Activated CD8-positive, alpha-beta memory T cell treated with anti-CD3 and anti-CD28 coated beads, Interleukin-2, amount 50 U/mL, for 1 hour (primary cell): Measurements from ENCODE around the gene ELMO1.

ENCODE experiments used
- DNase-seq: peaks from one replicate; pipeline ENCODE4 v3.0.0-alpha.2; 2020; ENCODE audit errors: extremely low read depth

ELMO1 gene

DNA sequence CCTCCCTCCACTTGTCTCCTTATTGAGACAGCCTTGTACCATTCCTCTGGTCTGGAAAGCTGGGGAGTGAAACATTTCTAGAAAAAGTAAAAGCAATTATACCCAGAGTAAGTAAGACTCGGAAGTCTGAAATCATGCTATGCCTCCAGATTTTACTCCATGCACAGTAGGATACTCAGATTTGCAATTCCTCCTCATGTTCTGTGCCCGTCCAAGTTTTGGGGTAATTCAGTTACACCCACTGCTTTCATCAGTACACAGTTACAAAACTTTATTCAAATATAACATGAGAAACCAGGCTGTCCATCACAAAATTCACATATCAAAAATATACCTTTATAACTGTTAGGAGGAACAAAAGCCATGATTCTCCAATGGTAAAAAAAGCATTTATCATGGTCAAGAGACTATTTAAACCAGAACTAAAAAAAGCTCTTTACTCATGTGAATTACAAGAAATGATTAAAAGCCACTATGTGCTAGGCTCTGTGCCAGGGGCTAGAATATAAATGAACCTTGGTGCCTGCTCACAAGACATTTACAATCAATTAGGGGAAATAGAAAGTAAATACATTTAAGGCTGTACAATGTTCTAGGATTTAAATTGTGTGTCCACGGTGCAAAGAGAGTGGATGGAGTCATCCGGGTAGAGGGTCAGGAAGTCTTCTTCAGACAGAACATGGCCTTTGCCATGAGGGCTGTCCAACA, 320.2 kb downstream of the ELMO1 start:
- DNase-seq, result no peak

DNA sequence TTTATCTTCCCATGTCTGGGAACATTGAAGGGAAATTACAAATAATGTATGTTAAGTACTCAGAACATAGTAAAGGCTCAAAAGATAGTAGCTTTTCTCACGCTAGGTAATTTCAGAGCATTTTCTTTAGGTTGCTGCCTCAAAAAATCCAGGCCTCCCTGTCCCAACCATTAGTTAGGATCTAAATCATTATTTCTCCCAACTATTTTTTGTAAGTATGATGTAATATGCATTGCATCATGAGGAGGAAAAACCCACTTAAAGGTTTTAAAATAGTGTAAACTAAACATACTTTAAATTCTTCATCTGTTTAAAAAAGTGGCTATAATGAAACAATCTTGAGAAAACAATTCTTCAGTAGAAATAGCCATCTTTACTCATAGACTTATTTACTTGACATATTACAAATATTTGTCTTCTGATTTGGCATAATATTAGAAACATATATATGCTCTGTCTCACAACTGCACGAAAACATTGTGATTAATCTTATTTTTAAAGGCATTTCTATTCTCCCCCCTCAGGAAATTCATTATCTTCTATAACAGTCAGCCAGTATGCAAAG, 329.3 kb downstream of the ELMO1 start:
- DNase-seq, result no peak

DNA sequence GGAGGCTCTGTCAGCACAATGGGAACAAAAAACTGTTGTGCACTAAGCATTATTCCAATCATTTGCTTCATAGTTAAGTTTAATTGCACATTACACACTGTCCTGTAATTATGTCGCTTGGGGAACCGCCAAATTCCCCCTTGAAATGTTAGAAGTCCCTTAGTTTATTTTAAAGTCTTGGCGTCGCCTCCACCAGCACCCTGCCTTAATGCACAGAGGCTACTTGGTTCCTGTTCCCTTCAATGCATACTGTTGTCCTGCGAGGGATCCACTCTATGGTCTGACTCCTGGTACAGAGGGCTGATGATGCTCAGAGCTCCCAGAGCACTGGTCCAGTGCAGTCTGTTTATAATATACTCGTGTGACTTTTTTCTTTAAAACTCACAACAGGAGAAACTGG, 330.7 kb downstream of the ELMO1 start:
- no peak for DNase-seq

DNA sequence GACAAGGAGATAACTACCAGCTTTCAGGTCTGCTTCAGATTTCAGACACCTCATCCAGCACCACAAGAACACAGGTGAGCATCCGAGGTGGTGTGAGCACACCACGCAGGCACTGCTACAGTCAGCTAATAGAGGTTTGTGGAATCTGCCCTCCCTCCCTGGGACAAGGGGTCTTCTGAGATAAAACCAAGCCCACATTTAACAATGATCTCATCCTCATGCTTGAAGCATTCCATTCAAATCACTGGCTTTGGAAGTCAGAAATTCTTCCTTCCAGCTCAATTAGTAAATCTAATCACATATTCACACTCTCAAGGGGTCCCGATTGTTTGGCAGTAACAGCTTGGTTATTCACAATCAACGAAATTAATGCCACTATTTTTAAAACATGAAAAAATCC, 331.4 kb downstream of the ELMO1 start:
- no peak for DNase-seq

DNA sequence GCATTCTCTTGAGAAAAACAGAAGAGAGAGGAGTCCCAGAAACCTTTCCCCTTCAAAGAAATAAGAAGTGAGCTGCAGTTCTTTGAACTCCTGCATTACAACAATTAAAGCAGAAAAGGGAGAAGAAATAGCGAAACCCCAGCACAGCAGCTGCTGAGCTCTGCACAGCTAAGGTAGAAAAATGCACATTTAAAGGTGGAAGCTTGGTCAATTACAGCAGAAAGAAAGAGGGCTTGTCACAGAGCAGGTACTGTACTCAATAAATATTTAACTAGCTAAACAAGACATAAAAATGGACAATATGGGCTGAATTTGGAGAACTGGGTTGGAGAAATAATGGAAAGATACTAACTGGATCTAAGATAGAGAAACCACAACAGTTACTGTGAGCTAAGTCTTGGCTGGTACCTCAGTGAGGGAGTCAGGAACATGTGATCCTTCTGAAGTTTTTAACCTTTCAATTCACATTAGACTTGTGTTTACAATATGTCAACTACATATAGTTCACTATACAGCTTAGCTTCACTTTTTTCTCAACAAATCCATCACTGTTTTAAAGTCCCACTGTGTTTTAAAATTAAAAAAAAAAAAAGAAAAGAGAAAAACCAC, 332.5 kb downstream of the ELMO1 start:
- DNase-seq, result no peak

DNA sequence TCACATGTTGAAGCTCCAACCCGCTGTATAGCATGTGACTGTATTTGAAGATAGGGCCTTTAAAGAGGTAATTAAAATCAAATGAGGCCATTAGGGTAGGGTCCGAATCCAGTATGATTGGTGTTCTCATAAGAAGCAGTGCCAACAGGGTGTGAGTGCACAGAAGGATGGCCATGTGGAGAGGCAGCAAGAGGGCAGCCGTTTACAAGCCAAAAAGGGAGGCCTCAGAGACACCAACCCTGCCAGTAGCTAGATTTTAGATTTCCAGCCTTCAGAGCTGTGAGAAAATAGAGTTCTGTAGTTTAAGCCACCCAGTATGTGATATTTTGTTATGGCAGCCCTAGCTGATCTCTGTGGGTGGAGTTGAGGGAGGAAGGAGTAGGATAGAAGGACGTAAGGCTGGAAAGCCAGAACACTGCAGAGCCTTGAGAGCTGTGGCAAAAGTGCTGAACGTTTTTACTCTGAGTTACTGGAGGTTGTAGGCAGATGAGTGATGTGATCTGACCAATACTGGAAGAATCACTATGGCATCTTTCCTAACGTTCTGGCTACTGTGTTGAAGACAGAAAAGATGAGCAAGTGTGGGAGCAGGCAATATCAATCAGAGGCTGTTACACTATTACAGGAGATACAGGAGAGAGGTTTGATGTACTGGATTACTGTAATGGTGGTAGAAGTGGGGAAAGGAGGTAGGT, 334.9 kb downstream of the ELMO1 start:
- DNase-seq, result no peak

DNA sequence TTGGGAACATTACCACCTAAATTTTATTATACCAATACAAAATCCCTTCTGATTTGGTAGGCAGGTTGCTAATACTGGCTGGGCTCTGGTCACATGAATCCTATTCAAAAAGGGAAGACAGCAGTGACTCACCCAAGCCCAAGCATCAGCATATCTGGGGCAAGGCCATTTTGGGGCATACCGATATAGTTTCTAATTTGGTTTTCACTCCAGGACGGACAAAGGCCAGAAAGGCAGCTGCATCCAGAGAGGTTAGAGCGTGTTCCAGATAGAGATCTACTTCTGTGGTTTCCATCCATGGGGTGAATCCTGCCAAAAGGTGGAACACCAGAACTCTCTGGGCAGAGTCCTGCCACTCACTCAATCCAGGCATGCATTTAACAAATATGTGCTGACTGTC, 335.8 kb downstream of the ELMO1 start:
- DNase-seq, result no peak

DNA sequence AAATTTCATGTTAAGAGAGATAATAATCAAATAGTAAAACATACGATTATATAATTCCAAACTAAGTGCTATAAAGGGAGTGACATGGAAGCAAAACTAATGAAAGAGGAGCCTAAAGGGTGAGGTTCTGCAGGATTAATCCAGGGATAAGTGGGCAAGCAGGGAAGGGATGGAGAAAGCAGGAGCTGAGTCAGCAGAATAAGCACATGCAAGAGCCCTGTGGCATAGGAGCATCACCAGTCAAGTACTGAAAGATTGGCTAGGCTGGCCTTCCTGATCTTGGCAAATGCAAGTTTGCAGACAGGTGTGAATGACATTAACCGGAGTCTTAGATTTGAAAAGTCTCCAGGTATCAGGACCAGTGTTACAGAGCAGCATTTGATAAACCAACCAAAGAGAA, 336.4 kb downstream of the ELMO1 start:
- DNase-seq, result no peak

DNA sequence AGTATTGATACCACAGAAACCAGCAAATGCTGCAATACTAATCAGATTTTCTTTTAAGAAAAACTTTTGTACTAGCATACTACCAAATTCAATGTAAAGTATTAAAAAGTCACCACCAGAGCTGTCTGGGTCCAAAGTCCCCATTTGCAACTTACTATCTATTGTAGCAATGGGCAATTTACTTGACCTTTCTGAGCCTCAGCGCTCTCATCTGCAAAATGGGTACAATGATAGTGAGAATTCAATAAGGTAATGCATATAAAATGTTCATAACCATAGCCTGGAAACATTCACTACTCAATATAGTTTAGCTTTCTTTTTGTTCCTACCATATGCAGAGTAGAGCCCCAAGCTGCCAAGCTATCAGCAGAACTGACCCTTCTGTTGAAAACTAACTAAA, 337.2 kb downstream of the ELMO1 start:
- DNase-seq, result no peak

DNA sequence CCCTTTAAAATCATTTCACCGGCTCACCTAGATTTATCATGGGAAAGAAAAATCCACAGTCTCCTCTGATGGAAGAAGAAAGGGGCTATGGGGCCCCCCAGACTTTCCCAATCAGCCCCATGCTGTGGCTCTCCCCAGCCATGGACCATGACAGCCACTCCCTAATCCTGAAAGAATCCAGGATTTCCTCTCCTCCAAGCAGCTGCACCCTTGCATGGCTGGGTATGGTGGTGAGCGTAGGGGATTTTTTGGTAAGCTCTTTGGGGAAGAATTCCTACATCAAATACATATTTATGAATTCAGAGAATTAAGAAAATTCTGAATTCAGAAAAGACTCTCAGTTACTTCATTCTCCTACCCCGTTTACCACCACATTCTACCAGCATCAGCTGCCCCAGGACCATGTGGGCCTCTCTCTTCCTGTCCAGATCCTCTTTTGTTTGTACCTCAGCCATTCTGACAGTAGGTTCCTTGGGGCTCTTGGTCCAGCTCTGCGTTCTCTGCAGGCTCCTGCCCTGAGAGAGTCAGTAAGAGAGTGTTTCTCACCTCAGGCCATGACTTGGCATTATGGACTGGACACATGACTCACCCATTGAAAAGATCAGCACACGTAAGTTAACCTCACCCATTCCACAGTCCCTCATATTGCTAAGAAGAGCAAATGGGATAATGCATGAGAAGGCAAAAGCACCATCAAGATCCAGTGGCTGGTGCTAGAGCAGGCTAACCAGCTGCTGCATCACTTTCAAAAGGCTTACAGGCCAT, 337.8 kb downstream of the ELMO1 start:
- DNase-seq, result no peak

DNA sequence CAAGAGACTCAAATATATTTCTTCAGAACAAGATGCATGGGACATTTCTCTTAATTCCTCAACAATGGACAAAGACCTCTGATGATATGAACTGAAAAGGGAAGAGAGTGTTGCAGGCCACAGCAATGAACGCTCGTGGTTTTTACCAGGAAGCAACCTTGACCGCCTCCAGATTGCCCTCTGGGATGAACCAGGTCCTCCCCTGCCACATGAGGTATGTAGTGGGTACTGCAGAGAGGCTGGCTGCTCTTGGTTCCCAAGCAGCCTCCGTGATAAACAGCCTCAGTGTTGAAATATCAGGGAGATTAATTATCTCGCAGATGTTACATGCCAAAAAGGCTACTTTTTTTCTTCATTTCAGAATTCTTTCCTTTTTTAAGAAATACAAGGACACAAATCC, 338.8 kb downstream of the ELMO1 start:
- no peak for DNase-seq

DNA sequence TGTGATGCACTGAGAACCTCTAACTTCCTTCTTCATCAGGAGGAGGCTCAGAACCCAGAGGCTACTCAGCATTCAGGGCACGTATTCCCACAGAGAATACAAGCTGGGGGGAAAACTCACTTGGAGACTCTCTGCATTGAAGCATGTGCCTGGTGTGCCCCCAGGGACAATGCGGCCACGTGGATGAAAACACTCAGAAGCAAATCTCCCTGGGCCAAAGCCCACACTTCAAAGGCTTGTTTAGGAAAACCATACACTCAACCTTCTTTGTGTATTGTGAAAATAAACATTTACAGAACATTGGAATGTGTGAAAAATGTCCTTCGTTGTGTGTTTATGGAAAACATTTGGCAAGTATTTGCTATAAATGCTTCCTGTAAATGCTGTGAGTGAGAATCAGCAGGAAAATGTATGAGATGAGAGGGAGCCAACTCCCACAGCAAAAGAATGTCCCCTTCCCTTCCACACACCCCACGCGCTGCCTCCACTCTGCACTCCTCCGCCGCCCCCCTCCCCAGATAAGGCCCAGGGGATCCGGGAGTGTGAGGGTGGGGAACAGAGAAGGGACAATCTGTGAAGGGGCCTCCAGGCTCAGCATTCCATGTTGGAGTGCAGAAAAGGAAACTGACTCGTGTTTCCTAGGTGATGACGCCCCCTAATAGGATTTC, 339.5 kb downstream of the ELMO1 start:
- no peak for DNase-seq

DNA sequence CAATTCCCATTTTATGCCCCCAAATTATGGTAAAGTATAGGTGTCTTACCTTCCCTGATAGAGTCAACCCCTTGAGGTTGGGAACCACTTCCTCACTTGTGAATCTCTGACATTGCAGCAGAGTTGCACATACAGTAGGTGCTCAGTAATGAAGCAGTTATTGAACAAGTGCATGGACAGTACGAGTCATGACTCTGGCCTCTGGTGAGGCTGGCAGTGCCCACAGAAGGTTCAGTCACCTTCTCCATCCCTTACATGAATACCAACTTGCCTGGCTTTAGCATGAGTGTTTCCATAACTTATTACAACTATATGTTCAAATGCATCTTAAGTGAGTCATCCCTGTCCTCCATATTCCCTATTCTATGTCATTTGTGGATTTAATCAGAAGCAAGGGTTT, 340.0 kb downstream of the ELMO1 start:
- DNase-seq, result no peak

DNA sequence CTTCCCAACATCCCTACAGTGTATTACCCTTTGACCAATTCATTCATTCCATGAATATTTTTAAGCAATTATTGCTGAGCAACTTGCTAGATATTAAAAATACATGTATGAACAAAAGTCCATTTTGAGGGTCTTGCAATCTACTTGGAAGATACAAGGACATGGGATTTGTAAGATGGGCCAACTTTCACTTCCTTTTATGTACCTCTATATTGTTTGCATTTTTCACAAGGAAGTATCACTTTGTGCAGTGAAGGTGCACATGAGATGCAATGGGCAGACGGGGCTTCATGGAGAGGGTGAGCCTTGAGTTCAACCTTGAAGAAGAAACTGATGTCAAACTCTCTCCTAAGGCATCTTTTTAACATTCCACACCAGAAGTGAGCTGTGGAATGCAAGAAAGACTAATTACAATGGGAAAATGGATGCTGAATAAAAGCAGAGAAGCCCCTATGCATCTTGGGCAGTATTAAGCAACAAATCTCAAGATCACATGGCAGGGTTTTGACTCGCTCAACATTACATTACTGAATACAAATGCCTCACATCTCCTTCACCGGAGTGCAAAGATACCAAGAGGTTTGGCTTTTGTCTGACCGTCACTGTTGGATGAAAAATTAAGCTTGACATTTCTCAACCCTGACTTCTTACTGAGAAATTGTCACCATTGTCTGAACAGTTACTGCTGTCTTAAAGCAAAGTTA, 341.5 kb downstream of the ELMO1 start:
- DNase-seq, result no peak

DNA sequence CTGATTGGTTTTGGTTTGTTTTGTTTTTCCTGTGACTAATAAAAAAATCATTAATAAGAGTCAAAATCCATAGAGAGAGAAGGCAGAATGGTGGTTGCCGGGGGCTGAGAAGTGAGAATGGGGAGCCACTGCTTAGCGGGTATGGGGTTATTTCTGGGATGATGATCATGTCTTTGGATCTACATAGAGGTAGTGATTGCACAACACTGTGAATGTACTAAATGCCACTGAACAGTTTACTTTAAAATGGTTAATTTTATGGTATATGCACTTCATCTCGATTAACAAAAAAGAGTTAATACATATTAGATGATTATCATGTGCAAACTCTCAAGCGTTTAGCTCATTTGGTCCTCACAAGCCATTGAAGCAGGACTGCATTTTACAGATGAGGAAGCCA, 342.9 kb downstream of the ELMO1 start:
- no peak for DNase-seq

DNA sequence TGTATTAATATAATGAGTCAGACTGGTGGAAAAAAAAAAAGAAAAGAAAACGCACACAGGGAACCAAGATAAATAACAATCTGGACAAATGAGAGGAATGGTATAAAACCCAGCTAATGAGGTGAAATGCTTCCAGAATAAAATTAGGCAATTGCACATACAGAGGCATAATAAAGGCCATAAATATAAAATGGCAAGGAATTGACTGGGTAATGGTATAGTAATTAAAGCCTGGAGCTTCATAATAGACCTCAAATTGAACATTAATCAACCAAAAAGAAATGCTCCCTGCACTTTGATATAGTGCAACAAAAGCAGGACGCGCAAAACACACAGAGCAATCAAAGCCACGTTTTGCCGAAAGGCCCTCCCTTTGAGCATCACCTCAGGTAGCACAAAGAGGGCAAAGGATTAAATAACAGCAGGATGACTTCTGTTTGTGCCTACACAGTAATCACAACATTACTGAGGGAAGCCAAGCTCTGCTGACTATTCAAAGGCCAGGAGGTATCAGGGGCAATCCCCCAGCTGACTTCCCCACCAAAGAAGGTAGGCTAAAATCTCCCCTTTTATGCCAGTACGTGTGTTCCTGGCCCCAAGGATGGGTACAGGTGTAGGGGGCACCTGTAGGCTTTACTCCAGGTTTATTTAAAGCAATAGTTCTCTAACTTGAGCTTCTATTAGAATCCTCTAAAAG, 343.7 kb downstream of the ELMO1 start:
- DNase-seq, result no peak

DNA sequence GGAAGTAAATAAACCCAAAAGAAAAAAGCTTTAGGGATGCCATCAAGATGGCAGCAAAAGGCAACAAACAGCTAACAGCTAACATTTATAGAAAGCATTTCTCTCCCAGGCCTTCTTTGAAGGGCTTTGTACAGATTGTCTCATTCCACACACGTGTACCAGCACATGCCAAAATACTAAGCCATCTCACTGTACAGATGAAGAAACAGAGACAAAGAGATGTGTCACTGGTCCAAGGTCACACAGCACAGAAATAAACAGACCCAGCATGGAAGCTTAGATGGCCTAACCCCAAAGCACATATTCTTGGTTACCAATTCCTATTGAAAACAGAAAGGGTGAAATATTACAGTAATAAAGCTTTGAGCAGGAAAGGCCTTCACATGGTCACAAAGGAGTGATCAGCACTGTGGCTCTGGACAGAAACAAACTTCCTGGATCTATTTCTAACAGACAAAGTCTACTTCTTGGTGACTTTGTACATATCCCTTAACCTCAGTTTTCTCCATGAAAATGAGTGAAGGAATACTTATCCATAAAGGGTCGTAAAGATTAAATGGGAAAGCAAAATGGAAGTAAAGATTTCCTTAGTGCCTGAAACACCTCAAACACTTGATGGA, 346.0 kb downstream of the ELMO1 start:
- DNase-seq, result no peak

DNA sequence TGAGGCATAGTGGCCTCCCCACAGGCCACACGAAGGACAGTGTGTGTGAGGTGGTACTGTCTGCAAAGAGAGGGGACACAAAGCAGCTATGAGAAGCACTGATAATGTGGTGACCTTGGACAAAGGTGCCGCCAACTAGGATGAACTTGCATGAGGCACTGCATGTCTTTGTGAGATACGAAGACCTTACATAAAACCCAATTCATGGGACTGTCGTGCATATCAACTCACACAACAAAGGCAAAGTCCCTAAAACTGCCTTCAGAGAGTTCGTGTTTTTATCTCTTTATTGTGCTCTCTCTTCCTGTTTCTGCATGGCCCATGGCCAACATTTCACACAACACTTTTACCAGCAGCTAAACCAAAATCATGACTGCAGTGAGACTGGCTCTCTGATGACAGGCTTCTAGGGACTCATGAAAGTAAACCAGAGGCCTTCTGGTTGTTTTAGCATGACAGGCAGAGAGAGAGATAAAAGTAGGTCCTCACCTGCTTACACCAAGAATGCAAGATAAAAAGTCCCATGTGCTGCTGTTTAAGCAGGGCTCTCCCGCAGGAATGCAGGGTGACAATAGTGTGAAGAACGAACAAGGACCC, 347.8 kb downstream of the ELMO1 start:
- no peak for DNase-seq

DNA sequence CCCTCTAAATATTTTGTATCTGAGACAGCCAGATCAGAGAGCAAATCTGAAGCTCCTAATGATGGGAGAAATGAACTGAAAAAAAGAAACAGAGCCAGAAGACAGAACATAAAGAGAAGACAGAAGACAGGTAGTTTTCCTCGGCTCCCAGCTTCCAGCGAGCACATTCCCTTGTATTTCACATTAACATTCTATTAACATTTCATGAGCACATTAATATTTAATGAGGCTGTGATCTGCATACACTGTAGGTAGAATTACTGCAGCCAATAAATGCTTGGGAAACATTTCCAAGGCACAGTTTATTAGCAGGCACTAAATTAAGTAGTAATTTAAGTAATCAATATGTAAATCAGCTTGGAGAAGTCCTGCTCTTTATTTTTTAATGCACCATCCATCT, 349.9 kb downstream of the ELMO1 start:
- DNase-seq, result no peak

DNA sequence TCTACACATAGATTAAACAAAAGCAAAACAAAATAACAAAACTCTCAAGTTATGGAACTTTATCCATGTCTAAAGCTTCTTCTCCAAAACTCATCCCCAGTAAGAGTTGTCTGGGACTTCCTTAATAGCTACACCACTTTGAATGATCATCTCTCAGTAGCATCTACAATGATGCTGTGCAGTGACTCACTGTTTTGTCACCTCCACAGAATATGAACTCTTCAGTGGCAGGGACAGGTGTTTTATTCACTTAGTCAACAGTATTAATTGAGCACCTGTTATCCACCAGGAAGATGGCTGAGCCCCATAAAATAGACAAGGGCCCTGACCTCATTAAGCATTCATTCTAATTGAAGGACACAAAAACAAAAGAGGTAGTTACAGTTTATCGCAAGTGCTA, 350.7 kb downstream of the ELMO1 start:
- no peak for DNase-seq
